GM12874 (cell line): ENCODE results near the gene WFS1.
A peak's percentile ranks its signal among the peaks of the same experiment; 100 is the strongest.

Experiments used
- TF ChIP-seq, protein P1 (sequence below): IDR thresholded peaks from 2 replicates; pipeline ENCODE4 v1.5.1; 2011; ENCODE audit warnings: low read depth, mild to moderate bottlenecking, control low read depth, low read length, moderate library complexity; ENCODE audit not compliant: insufficient read depth

Gene WFS1

DNA sequence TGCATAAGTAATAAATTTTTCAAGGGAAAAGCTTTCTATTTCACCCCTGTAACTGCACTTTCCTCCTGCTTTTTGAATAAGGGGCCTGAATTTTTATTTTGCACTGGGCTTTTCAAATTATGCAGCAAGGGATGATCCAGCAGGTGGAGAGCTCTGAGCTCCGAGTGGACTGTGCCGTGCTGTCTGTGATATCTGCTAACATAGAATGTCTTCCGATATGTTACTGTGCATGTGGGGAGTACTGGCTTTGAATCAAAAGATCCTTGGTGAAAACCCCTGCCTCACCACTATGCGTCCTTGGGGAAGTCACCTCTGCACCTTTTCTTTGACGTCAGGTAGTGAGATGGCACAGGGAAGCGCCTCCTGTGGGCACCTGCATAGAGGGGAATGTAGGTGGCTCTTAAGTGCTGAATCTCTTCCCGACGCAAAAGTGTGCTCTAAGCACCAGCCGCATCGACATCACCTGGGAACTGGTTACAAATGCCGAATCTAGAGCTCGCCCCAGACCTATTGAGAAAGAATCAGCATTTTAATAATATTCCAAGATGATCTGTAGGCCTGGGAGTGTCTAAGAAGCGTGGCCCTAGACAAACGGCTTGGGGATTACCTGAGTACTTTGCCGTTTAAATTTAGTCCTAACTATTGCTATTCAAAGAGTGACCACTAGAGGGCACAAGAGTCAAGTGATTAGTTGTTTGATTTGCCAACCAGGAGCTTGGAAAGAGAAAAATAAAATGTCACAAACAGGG, 19.2 kb upstream of the WFS1 start:
- TF ChIP-seq, protein P1, sequence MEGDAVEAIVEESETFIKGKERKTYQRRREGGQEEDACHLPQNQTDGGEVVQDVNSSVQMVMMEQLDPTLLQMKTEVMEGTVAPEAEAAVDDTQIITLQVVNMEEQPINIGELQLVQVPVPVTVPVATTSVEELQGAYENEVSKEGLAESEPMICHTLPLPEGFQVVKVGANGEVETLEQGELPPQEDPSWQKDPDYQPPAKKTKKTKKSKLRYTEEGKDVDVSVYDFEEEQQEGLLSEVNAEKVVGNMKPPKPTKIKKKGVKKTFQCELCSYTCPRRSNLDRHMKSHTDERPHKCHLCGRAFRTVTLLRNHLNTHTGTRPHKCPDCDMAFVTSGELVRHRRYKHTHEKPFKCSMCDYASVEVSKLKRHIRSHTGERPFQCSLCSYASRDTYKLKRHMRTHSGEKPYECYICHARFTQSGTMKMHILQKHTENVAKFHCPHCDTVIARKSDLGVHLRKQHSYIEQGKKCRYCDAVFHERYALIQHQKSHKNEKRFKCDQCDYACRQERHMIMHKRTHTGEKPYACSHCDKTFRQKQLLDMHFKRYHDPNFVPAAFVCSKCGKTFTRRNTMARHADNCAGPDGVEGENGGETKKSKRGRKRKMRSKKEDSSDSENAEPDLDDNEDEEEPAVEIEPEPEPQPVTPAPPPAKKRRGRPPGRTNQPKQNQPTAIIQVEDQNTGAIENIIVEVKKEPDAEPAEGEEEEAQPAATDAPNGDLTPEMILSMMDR, result peak; percentile 59

DNA sequence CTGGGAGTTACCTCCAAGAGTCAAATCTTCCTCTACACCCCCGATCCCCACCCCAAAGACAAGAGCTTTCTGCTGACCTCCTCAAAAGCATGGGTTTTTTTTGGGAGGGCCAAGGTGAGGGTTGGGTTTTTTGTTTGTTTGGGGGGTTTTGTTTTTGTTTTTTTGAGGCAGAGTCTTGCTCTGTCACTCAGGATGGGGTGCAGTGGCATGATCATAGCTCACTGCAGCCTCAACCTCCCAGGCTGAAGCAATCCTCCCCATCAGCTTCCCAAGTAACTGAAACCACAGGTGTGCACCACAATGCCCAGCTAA, 18.7 kb upstream of the WFS1 start:
- TF ChIP-seq, protein P1, result no peak

DNA sequence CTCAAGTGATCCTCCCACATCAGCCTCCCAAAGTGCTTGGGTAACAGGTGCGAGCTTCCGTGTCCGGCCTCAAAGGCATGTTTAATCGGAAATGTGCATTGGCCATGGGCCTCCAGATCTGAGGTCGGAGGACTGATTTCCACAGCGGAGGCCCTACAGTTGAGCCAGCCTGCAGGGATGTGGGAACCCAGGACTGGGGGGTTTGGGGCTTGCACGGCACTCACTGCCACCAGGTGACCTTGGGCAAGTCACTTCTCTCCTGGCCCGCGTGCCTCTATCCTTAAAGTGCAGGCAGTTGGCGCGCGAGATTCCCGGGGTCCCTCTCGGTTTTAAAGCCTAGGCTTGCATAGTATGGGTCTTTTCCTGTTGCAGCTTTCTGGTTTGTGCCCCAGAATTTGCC, 18.3 kb upstream of the WFS1 start:
- TF ChIP-seq, protein P1, result no peak

DNA sequence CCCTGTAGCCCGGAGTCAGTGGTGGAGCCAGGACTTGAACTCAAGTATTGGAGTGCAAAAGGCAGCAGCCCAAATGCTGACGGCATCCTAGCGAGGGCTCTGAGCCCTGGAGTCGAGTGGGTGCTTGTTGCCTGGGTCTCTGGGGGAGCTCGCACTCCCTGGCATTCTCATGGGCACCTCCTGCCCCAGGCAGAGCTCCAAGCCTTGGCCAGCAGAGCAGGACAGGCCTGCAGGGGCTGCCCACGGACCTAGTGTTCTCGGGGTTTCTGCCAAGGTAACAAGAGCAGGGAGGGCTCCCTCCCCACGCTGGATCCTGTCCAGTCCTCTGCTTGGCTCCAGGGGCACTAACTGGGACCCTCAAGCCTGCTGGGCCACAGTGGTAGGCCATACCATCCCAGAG, 17.6 kb upstream of the WFS1 start:
- TF ChIP-seq, protein P1, result no peak

DNA sequence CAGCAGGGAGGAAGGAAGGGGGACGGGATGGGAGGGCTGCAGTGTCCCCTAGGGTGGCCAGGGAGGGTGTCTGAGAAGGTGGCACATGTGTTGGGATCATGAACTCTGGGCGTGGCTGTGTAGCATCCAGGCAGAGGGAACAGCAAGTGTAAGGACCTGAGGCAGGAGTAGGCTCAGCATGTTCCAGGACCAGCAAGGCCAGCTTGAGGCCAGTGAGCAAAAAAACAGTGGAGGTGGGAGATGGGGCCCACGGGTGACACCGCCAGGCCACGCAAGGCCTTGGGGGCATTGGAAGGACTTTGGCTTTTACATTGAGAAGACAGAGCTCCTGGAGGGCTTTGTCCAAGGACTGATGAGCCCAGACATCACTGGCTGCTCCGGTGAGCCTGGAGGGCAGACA, 16.5 kb upstream of the WFS1 start:
- TF ChIP-seq, protein P1, result no peak

DNA sequence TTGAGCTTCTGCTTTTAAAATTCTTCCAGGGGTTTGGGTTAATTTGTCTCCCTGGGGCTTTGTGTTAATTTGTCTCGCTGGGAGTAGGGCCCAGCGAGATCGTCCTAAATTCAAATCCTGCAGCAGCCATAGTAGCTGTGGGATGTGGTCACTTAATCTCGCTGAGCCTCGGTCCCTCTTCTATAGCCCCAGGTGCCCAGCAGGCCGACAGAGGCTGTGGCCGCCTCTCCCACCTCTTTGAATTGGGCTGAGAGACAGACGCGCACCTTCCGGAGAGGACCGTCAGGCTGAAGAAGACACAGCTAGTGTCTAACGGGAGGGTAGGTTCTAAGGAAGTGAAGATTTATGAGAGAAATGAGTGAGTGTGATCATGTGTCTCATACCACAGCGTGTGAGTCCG, 15.7 kb upstream of the WFS1 start:
- TF ChIP-seq, protein P1, result no peak

DNA sequence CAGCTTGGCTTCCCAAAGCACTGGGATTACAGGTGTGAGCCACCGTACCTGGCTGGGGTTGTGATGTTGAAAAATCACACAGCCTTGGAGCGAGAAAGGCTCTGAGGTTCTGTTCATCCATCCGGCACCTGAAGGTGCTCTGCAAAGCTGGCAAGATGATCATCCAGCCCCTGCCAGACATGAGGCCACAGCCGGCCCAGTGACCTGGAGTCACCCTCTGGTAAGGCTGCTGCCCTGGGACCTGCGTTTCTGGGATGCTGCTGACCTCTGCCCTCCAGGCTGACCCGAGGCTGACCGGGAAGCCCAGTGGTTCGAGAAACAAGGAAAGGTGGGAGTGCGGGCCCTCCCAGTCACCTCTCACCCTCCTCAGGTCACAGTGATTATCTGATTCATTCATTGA, 13.5 kb upstream of the WFS1 start:
- TF ChIP-seq, protein P1, result no peak
